Fibroblast of lung (primary cell): ENCODE measurements around the gene ANKFY1.

Experiments used
- CTCF ChIP-seq, 2 donors: IDR thresholded peaks in 1 of 2; conservative IDR thresholded peaks in 1 of 2; 1 replicate in 1 of 2; 2 replicates in 1 of 2; pipeline ENCODE4 v1.5.1; 2011 to 2012; ENCODE audit warnings: low read length in 2 of 2, control low read depth in 1 of 2, inconsistent platforms in 1 of 2, low read depth in 1 of 2, mild to moderate bottlenecking in 1 of 2
- EZH2 ChIP-seq: IDR thresholded peaks from 2 replicates; pipeline ENCODE4 v1.5.1; 2012; ENCODE audit warnings: low read length, control low read depth, mild to moderate bottlenecking; ENCODE audit errors: missing control alignments

GRCh38 chr17:4261452-4261851 lies 2.3 kb downstream of the ANKFY1 start:
- TF ChIP-seq CTCF (conservative IDR thresholded peaks at IDR 0.05 in 1 of 2, IDR thresholded peaks at IDR 0.05 in 1 of 2; ENCODE audit: low read depth in 1 of 2, low read length in 2 of 2) = no peak
- TF ChIP-seq EZH2 = no peak
